ENCODE results near the gene DHRS4.

Gene DHRS4

GRCh38 chr14:23953464-23954278 is at the start of gene DHRS4:
DHRS4 (plus strand) TSS chr14:23953770; CDS start chr14:23953789, 19 bp downstream.
- peak within 1 kb of the TSS; percentile 83 for H3K27ac ChIP-seq

GRCh38 chr14:23910101-23910875 is 43.3 kb upstream of the DHRS4 start:
- peak; percentile 76 for TF ChIP-seq CTCF (conservative IDR thresholded peaks at IDR 0.05)
- H3K27ac ChIP-seq = no peak overlapping the region

More at GRCh38 chr14:23953464-23954278, at the start of gene DHRS4:
- peak; percentile 85 for TF ChIP-seq CTCF (conservative IDR thresholded peaks at IDR 0.05)

GRCh38 chr14:23910876-23911210 is 42.7 kb upstream of the DHRS4 start:
- peak; percentile 34 for TF ChIP-seq CTCF (conservative IDR thresholded peaks at IDR 0.05)
- no peak overlapping the region for H3K27ac ChIP-seq

GRCh38 chr14:23915559-23915958 is 38.0 kb upstream of the DHRS4 start:
- TF ChIP-seq CTCF (conservative IDR thresholded peaks at IDR 0.05) = no peak
- H3K27ac ChIP-seq = no peak overlapping the region

GRCh38 chr14:23916004-23916403 is 37.6 kb upstream of the DHRS4 start:
- TF ChIP-seq CTCF (conservative IDR thresholded peaks at IDR 0.05) = no peak
- H3K27ac ChIP-seq = no peak overlapping the region

- no peak overlapping the region for H3K27ac ChIP-seq
- TF ChIP-seq CTCF (conservative IDR thresholded peaks at IDR 0.05) = no peak
These were observed 37.1 kb upstream of the DHRS4 start for GRCh38 chr14:23916446-23916845.

GRCh38 chr14:23922545-23922944 is 31.0 kb upstream of the DHRS4 start:
- no peak overlapping the region for H3K27ac ChIP-seq
- no peak for TF ChIP-seq CTCF (conservative IDR thresholded peaks at IDR 0.05)
